SJSA1 (cell line): Measurements from ENCODE around the gene CISD2. TPM values are rescaled to one million over a fixed set of nuclear protein-coding genes. Genes with fewer than 3 reads are reported as not detected.

Source experiments
- DNase-seq, 2 experiments: peaks; one replicate each; pipeline ENCODE4 v3.0.0-alpha.2; 2015 to 2020; ENCODE audit warnings: low spot score in 2 of 2, low read depth in 1 of 2
- H3K27ac ChIP-seq: fragments of 250-450 bp; sonication (Bioruptor Pico); 2 replicates; pipeline ENCODE4 v1.5.1; 2020; ENCODE audit warnings: mild to moderate bottlenecking, moderate library complexity
- H3K27me3 ChIP-seq: fragments of 250-450 bp; sonication (Bioruptor Pico); replicated peaks from 2 replicates; pipeline ENCODE4 v1.5.1; 2020; ENCODE audit warnings: mild to moderate bottlenecking, moderate library complexity
- H3K36me3 ChIP-seq: fragments of 250-450 bp; sonication (Bioruptor Pico); 2 replicates; pipeline ENCODE4 v1.5.1; 2020; ENCODE audit warnings: mild to moderate bottlenecking
- H3K4me1 ChIP-seq: fragments of 250-450 bp; sonication (Bioruptor Pico); replicated peaks from 2 replicates; pipeline ENCODE4 v1.6.1; 2021; ENCODE audit warnings: mild to moderate bottlenecking
- H3K4me3 ChIP-seq: fragments of 250-450 bp; sonication (Bioruptor Pico); 2 replicates; pipeline ENCODE4 v1.5.1; 2020; ENCODE audit warnings: mild to moderate bottlenecking
- H3K9me3 ChIP-seq: fragments of 250-450 bp; sonication (Bioruptor Pico); replicated peaks from 2 replicates; pipeline ENCODE4 v1.5.1; 2020; ENCODE audit warnings: mild to moderate bottlenecking
- total RNA-seq: library from RNA; depleted of rRNA; stranded (reverse); fragments of >200 nt; shearing (Covaris generic); gene quantifications from 2 replicates; pipeline ENCODE4 v1.2.3, GENCODE V29; 2014

The CISD2 gene
- total RNA-seq, 1 experiment from 2014 or later = 60.9 TPM

DNA sequence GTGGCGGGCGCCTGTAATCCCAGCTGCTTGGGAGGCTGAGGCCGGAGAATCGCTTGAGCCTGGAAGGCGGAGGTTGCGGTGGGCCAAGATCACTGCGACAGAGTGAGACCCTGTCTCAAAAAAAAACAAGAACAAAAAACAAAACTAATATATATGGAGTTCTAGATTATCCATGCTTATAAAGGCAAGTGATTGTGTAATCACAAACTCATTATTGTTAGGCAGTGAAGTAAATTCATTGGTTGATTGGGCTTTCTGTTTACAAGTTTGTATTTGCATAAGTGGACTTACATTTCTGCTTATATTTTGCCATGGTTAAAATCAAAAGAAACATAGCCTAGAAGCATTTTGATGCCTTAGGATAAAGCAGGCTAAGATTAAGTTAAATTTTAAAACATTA is 39.0 kb upstream of the CISD2 start:
- Histone ChIP-seq H3K9me3 (no peaks in the 10 kb centered on the region), H3K27ac (no peak overlapping the region), H3K27me3 (no peaks in the 10 kb centered on the region), H3K4me1 (peaks cover 9% of the 10 kb centered on the region), H3K36me3 (peaks cover 25% of the 10 kb centered on the region), H3K4me3 (no peak overlapping the region)
- DNase-seq = no peak

DNA sequence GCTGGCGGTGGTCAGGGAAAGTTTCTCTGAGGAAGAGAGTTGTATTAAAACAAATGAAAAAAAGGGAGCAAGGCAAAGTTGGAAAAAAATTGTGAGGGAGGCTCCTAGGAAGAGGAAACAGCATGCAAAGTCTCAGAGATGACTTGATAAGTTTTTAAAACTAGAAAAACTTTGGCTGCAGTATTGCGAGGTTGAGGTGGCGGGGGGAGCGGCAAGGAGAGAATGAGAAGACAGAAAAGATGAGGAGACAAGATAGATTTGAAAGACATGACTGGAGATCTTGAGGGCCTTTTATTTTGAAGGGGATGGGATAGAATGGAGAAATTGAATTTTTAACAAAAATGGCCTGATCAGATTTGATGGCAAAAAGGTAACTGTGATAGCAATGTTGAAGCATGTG is 36.7 kb upstream of the CISD2 start:
- Histone ChIP-seq H3K4me1 (peaks cover 9% of the 10 kb centered on the region), H3K4me3 (no peak overlapping the region), H3K27me3 (no peaks in the 10 kb centered on the region), H3K9me3 (no peaks in the 10 kb centered on the region), H3K36me3 (peaks cover 2% of the 10 kb centered on the region), H3K27ac (no peak overlapping the region)
- no peak for DNase-seq

DNA sequence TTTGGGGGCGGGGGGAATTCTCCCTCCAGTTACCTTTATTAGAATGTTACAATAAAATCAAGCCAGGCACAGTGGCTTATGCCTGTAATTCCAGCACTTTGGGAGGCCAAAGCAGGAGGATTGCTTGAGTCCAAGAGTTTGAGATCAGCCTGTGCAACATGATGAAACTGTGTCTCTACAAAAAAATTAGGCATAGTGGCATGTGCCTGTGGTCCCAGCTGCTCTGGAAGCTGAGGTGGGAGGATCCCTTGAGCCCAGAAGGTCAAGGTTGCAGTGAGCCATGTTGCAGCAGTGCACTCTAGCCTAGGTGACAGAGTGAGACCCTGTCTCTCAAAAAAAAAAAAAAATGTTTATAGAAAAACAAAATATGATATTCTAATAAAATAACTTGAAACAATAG is 36.1 kb upstream of the CISD2 start:
- Histone ChIP-seq H3K27me3 (no peaks in the 10 kb centered on the region), H3K27ac (no peak overlapping the region), H3K4me1 (peaks cover 9% of the 10 kb centered on the region), H3K9me3 (no peaks in the 10 kb centered on the region), H3K4me3 (no peak overlapping the region), H3K36me3 (no peaks in the 10 kb centered on the region; the same call in 1 of the 2 replicates)
- no peak for DNase-seq

DNA sequence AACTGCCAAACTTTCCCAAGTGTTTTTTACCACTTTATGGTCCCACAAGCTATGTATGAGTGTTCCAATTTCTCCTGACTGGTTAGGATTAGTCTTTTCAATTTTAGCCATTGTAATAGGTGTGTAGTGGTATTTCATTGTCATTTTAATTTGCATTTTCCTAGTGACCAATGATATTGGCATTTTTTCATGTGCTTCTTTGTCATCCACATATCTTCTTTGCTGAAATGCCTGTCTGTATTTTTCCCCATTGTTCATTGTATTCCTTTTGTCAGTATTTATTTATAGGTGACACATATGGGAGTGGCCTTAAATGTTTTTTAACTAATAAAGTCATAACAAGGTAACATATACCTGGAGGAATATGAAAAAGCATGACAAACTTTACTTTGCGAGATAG is 32.2 kb upstream of the CISD2 start:
- DNase-seq = no peak
- Histone ChIP-seq H3K27ac (no peak overlapping the region), H3K4me1 (no peaks in the 10 kb centered on the region), H3K4me3 (no peak overlapping the region), H3K9me3 (peaks cover 2% of the 10 kb centered on the region; the same call in 1 of the 2 replicates), H3K27me3 (no peaks in the 10 kb centered on the region), H3K36me3 (no peaks in the 10 kb centered on the region)

DNA sequence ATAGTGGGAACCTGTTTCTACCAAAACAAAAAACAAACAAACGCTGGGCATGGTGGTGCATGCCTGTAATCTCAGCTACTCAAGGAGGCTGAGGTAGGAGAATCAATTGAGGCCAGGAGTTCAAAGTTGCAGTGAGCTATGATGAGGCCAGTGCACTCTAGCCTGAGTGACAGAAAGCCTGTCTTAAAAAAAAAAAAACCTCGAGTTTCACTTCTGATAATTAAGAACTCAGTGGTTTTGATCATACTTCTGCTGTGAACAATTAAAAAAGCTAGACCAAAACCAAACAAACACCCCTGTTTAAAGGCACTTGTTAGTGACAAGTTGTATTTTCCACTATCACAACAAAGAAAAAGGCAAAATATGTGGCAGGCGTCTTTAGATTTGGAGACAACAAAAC is 26.4 kb upstream of the CISD2 start:
- Histone ChIP-seq H3K4me1 (no peaks in the 10 kb centered on the region), H3K4me3 (no peak overlapping the region), H3K9me3 (peaks cover 2% of the 10 kb centered on the region; the same call in 1 of the 2 replicates), H3K27me3 (no peaks in the 10 kb centered on the region), H3K36me3 (no peaks in the 10 kb centered on the region), H3K27ac (no peak overlapping the region)
- no peak for DNase-seq

DNA sequence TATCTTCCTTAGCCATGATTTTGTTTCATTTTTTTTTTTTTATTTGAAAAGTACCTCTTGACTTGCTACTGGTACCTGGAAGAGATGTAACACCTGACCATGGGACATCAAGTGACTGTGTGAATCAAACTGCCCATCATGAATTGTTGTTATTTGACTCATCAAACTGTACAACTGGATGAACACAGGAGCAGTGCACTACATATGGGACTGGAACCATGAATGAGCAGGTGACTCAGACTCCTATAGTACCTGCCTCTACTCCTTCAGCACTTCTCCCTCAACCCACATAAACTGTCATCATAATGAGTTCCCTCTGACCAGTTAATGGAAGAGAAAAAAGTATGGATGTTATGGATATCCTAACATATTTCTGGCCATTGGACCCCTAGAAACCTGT is 25.5 kb upstream of the CISD2 start:
- Histone ChIP-seq H3K27me3 (no peaks in the 10 kb centered on the region), H3K36me3 (no peaks in the 10 kb centered on the region), H3K4me1 (no peaks in the 10 kb centered on the region), H3K27ac (no peak overlapping the region), H3K4me3 (no peak overlapping the region), H3K9me3 (no peaks in the 10 kb centered on the region)
- DNase-seq = no peak

DNA sequence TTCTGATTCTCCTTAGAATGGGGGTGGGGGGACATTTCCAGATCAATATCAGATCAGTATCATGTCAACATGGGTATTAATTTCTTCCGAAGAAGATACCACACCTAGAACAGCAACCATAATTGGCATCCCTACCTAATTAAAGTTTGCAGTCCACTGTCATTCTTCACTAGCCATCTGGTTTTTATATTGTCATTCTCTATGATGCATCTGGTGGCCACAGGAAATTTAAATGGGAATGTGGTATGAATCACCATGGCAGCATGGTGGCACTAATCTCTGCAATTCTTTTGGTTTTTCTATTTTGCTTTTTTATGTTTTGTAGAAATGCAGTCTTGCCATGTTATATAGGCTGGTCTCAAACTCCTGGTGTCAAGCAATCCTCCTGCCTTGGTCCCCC is 24.9 kb upstream of the CISD2 start:
- H3K27ac ChIP-seq = no peak overlapping the region
- H3K27me3 ChIP-seq = no peaks in the 10 kb centered on the region
- no peaks in the 10 kb centered on the region for H3K36me3 ChIP-seq
- no peak overlapping the region for H3K4me3 ChIP-seq
- no peak for DNase-seq
- H3K4me1 ChIP-seq = no peaks in the 10 kb centered on the region
- H3K9me3 ChIP-seq = no peaks in the 10 kb centered on the region

DNA sequence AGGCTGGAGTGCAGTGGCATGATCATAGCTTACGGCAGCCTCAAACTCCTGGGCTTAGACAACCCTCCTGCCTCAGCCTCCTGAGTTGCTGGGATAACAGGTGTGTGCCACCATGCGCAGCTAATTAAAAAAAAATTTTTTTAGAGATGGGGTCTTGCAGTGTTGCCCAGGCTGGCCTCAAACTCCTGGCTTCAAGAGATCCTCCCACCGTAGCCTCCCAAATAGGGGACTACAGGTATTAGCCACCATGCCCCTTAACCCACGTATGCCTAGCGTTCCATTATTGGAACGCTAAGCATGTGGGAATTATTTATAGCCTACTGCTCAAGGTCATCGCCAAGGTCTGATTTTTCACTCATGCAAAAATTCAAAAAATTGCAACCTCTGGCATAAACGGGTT is 21.1 kb upstream of the CISD2 start:
- Histone ChIP-seq H3K4me1 (no peaks in the 10 kb centered on the region), H3K4me3 (no peak overlapping the region), H3K27me3 (no peaks in the 10 kb centered on the region), H3K9me3 (no peaks in the 10 kb centered on the region), H3K36me3 (no peaks in the 10 kb centered on the region), H3K27ac (no peak overlapping the region)
- no peak for DNase-seq

DNA sequence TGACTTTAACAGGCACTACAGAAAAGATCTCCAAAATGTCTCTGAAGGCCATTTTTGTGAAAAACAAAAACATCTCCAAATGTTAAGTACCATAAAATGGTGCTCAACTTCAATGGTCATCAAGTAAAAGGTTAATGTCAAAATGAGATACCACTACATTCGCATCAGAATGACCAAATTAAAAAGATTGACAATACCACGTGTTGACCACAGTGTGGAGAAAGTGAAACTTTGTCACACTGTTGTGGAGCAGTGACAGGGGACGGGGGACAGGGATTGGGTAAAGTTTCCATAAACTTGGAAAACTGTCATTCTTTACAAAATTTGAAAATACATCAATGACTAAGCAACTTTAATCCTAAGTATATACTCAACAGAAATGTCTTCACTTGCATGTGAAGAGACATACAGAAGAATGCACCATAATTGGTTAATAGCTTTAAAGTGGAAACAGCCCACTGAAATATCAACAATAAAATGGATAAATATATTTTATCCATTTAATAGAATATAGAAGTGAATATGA is 19.1 kb upstream of the CISD2 start:
- H3K27ac ChIP-seq = no peak overlapping the region
- no peaks in the 10 kb centered on the region for H3K36me3 ChIP-seq
- H3K4me3 ChIP-seq = no peak overlapping the region
- no peaks in the 10 kb centered on the region for H3K4me1 ChIP-seq
- no peaks in the 10 kb centered on the region for H3K9me3 ChIP-seq
- no peaks in the 10 kb centered on the region for H3K27me3 ChIP-seq
- no peak for DNase-seq

DNA sequence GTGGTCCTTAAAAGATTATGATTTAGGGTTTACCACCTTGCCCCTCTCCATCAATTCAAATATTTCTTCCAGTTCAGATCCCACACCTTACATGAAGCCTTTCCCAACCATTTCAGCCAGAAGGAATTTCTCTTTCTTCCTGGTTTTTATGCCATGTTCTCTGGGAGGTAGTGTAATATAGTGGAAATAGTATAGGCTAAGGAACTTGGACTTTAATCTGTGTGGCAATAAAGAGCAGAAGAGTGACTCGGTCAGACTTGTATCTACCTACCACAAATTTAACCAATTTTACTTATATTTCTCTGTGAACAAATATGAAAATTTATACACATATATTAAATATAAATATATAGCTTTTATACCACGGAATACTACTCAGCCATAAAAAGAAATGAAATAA is 18.4 kb upstream of the CISD2 start:
- DNase-seq = no peak
- H3K27me3 ChIP-seq = no peaks in the 10 kb centered on the region

DNA sequence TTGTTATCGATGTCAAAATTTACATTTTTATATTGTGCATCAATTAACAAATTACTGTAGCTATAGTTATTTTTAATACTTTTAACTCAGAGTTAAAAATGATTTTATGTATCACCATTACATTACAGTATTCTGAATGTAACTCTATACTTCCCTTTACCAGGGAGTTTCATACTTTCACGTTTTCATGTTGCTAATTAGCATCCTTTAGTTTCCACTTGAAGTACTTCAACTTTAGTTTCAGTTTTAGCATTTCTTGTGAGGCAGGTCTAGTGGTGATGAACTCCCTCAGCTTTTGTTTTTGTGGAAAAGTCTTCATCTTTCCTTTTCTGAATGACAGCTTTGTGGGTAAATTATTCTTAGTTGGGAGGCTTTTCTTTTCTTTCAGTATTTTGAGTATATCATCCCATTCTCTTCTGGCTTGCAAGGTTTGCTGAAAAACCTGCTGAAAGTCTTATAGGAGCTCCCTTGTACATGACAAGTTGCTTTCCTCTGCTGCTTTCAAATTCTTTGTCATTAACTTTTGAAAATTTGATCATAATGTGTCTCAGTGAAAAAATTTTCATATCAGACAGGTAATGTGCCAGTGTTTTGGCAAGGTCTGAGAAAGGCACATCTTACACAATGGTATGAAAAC is 9.8 kb upstream of the CISD2 start:
- Histone ChIP-seq H3K27ac (no peak overlapping the region), H3K4me3 (no peak overlapping the region), H3K36me3 (no peaks in the 10 kb centered on the region), H3K27me3 (no peaks in the 10 kb centered on the region), H3K9me3 (peaks cover 10% of the 10 kb centered on the region), H3K4me1 (no peaks in the 10 kb centered on the region)
- no peak for DNase-seq

More for the DNA sequence above, 18.4 kb upstream of the CISD2 start:
- no peaks in the 10 kb centered on the region for H3K9me3 ChIP-seq
- no peaks in the 10 kb centered on the region for H3K36me3 ChIP-seq
- no peaks in the 10 kb centered on the region for H3K4me1 ChIP-seq
- no peak overlapping the region for H3K27ac ChIP-seq
- no peak overlapping the region for H3K4me3 ChIP-seq

DNA sequence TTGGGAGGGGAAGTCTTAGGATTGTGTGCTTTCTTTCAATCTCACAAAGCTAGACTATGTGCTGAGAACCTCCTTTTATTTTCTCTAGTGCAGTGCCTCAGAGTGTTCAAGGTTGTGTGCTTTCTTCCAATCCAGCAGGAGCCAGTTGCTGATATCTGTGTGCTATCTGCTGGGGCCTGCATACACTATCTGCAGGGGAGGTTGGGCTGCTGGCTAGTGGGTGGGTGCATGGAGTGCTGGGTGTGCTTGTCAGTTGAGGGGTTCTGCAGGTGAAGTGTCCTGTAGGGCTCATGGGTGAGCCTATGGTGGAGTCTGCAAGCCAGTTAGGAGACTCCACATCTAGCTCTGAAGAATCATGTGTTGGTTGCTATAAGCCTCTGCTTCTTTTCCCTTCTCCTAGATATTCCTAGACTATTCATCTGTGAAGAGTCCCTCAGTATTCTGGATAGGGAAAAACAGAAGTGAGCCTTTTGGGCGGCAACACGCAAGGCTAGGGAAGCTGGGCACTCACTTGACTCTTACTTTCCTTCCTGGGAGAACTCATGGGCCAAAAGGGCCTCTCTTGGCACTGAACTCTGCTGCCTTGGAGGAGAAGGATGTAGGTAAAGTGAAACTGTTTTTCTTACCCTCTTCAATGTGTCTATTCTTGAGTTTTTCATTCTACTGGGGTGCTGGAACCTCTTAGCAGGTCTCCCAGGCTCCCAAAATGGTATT is 8.0 kb upstream of the CISD2 start:
- no peaks in the 10 kb centered on the region for H3K27me3 ChIP-seq
- DNase-seq = no peak
- H3K9me3 ChIP-seq = peaks cover 10% of the 10 kb centered on the region
- no peak overlapping the region for H3K4me3 ChIP-seq
- H3K27ac ChIP-seq = no peak overlapping the region
- no peaks in the 10 kb centered on the region for H3K4me1 ChIP-seq
- H3K36me3 ChIP-seq = no peaks in the 10 kb centered on the region

DNA sequence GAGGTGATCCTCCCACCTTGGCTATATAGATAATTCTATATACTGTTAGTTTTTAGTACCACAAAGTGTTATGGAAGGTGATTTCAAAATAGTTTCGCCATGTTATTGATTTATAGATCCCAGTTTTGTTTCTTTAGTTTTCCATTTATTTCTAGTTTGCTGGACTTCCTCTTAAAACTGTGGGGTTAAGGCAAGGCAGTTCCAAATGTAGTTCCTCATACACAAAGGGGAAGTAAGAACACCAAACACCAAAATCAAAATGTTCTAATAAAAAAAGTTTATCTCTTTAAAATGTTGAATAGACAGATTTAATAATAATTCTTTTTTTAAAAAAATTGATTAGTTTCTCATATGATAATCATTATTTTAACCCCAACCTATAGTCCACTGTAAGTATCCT is 6.8 kb upstream of the CISD2 start:
- DNase-seq = no peak
- no peaks in the 10 kb centered on the region for H3K4me1 ChIP-seq
- no peaks in the 10 kb centered on the region for H3K36me3 ChIP-seq
- no peak overlapping the region for H3K4me3 ChIP-seq
- H3K9me3 ChIP-seq = peaks cover 10% of the 10 kb centered on the region
- no peak overlapping the region for H3K27ac ChIP-seq
- no peaks in the 10 kb centered on the region for H3K27me3 ChIP-seq

DNA sequence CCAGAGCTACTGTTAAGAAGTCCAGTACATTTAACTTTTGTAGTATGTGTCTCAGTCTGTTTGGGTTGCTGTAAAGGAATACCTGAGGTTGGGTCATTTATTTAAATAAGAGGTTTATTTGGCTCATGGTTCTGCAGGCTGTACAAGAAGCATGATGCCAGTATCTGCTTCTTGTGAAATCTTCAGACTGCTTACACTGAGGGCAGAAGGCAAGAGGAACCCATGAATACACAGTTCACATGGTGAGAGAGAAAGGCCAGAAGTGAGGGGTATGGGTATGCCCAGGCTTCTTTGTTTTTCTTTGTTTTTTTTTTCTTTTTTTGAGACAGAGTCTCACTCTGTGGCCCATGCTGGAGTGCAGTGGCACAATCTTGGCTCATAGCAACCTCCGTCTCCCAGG is 6.0 kb upstream of the CISD2 start:
- DNase-seq = no peak
- H3K27ac ChIP-seq = no peak overlapping the region
- H3K27me3 ChIP-seq = no peaks in the 10 kb centered on the region
- no peaks in the 10 kb centered on the region for H3K36me3 ChIP-seq
- H3K4me1 ChIP-seq = peaks cover 1% of the 10 kb centered on the region; the same call in 1 of the 2 replicates
- H3K9me3 ChIP-seq = peaks cover 10% of the 10 kb centered on the region
- H3K4me3 ChIP-seq = no peak overlapping the region
